Kidney (tissue), 14 donors: ENCODE results near the gene WDR64. TPM values are rescaled to one million over a fixed set of nuclear protein-coding genes. Genes with fewer than 3 reads are reported as not detected.

ENCODE experiments used
- DNase-seq, 5 donors: peaks; one replicate each; pipeline ENCODE4 v3.0.0-alpha.2; 2013 to 2020
- FAIRE-seq: peaks from 2 replicates; lab custom pipeline; 2012; peaks lifted over from hg19 to GRCh38; lab: Jason Lieb, UNC
- H3K27ac ChIP-seq, 2 donors: one replicate each; pipeline ENCODE4 v1.7.0; 2013; ENCODE audit warnings: low read depth in 2 of 2, low read length in 2 of 2, inconsistent platforms in 1 of 2
- H3K27me3 ChIP-seq: one replicate; pipeline ENCODE4 v1.7.1; 2013; ENCODE audit warnings: low read length, inconsistent platforms; ENCODE audit not compliant: control insufficient read depth, insufficient read depth
- H3K36me3 ChIP-seq, 3 donors: one replicate each; pipeline versions ENCODE4 v1.7.0 to v1.7.1; 2013; ENCODE audit warnings: low read length in 3 of 3, control low read depth in 1 of 3, inconsistent platforms in 1 of 3; ENCODE audit not compliant: insufficient read depth in 3 of 3, control insufficient read depth in 2 of 3
- H3K4me1 ChIP-seq, 3 donors: one replicate each; pipeline versions ENCODE4 v1.7.0 to v1.7.1; 2013; ENCODE audit warnings: low read length in 3 of 3, inconsistent platforms in 1 of 3, low read depth in 1 of 3; ENCODE audit not compliant: control insufficient read depth in 2 of 3, insufficient read depth in 2 of 3
- H3K4me3 ChIP-seq, 3 donors: one replicate each; pipeline versions ENCODE4 v1.7.0 to v1.8.1; 2013; ENCODE audit warnings: low read length in 3 of 3, control low read depth in 1 of 3, inconsistent platforms in 1 of 3
- H3K9ac ChIP-seq, 3 donors: one replicate each; pipeline versions ENCODE4 v1.7.0 to v1.7.1; 2013; ENCODE audit warnings: low read length in 3 of 3, control low read depth in 1 of 3, inconsistent platforms in 1 of 3
- H3K9me3 ChIP-seq, 3 donors: one replicate each; pipeline versions ENCODE4 v1.7.0 to v1.7.1; 2013; ENCODE audit warnings: low read length in 3 of 3, control low read depth in 1 of 3, inconsistent platforms in 1 of 3; ENCODE audit not compliant: control insufficient read depth in 2 of 3, insufficient read depth in 1 of 3
- CTCF ChIP-seq: IDR thresholded peaks from 3 replicates; pipeline ENCODE4 v1.5.1; 2012; ENCODE audit warnings: mild to moderate bottlenecking, moderate library complexity, borderline replicate concordance; ENCODE audit not compliant: insufficient read depth; ENCODE audit errors: extremely low read depth
- intact Hi-C: fragments of 100-400 bp; cut with DNase I; formaldehyde crosslinking; loops from one replicate; pipeline ENCODE4 v1.11.1; 2022
- polyA plus RNA-seq: library from polyadenylated mRNA; stranded (reverse); fragments of 350-450 nt; fragmentation: Illumina TruSeq; extraction: RNeasy Lipid Tissue Mini Kit (QIAGEN cat#74804); gene quantifications from one replicate; pipeline ENCODE4 v1.2.3, GENCODE V29; 2014; ENCODE audit warnings: low read depth, low replicate concordance; ENCODE audit not compliant: insufficient read depth
- total RNA-seq: library from RNA; stranded (reverse); fragmentation: NEBNext Ultra II Directional; extraction: Animal tissue kit (Norgen Biotek cat#: 25700); gene quantifications from one replicate; pipeline ENCODE4 v1.2.1, GENCODE V29; 2021
- donor health status: control.
- donor health status: control.
- donor health status: control.
- donor health status: control.
- donor health status: control.
- donor health status: DM: yes; HTN: yes; CAD: no.
- donor health status: Normal renal cell carcinoma (clear cell type).

The WDR64 gene
- total and polyA plus RNA-seq, 2 donors from 2014 or later = not detected

GRCh38 chr1:241747992-241748391 lies 95.9 kb downstream of the WDR64 start:
- H3K4me1 ChIP-seq = no peaks in the 10 kb centered on the region
- intact Hi-C loops = no loop called here
- no peak overlapping the region for H3K27ac ChIP-seq
- H3K9me3 ChIP-seq = no peaks in the 10 kb centered on the region
- FAIRE-seq = no peak
- H3K4me3 ChIP-seq = no peak overlapping the region
- no peaks in the 10 kb centered on the region for H3K36me3 ChIP-seq
- TF ChIP-seq CTCF = no peak
- H3K9ac ChIP-seq = no peak overlapping the region
- no peaks in the 10 kb centered on the region for H3K27me3 ChIP-seq
- no peak for DNase-seq

- Histone ChIP-seq H3K4me3 (no peak overlapping the region), H3K9ac (no peak overlapping the region), H3K36me3 (no peaks in the 10 kb centered on the region), H3K9me3 (no peaks in the 10 kb centered on the region), H3K27me3 (no peaks in the 10 kb centered on the region), H3K27ac (no peak overlapping the region), H3K4me1 (no peaks in the 10 kb centered on the region)
- DNase-seq (peak in 1 of 5 donors; percentile 20), FAIRE-seq (no peak)
- intact Hi-C loops = no loop called here
- no peak for TF ChIP-seq CTCF
Measured at GRCh38 chr1:241749041-241749944, 97.2 kb downstream of the WDR64 start.

- TF ChIP-seq CTCF = no peak
- intact Hi-C loops = no loop called here
- DNase-seq (peak in 2 of 5 donors; percentile 6 to 23), FAIRE-seq (no peak)
- H3K36me3 ChIP-seq = no peaks in the 10 kb centered on the region
- H3K4me1 ChIP-seq = no peaks in the 10 kb centered on the region
- H3K27ac ChIP-seq = no peak overlapping the region
- H3K9me3 ChIP-seq = no peaks in the 10 kb centered on the region
- H3K9ac ChIP-seq = no peak overlapping the region
- no peaks in the 10 kb centered on the region for H3K27me3 ChIP-seq
- no peak overlapping the region for H3K4me3 ChIP-seq
Measured at GRCh38 chr1:241749945-241750695, 98.0 kb downstream of the WDR64 start.
